Suprapubic skin (tissue), 4 donors: ENCODE data around the gene PIM1. TPM values are rescaled to one million over a fixed set of nuclear protein-coding genes. Genes with fewer than 3 reads are reported as not detected.

Experiments used
- DNase-seq, 2 donors: peaks; one replicate each; pipeline ENCODE4 v3.0.0-alpha.2; 2019; ENCODE audit warnings: low spot score in 2 of 2
- H3K27ac ChIP-seq: fragments of 200-600 bp; sonication (generic); one replicate; pipeline ENCODE4 v1.5.1; 2019
- H3K27me3 ChIP-seq: fragments of 200-600 bp; sonication (generic); one replicate; pipeline ENCODE4 v1.5.1; 2019
- H3K36me3 ChIP-seq: fragments of 200-600 bp; sonication (generic); one replicate; pipeline ENCODE4 v1.5.1; 2019
- H3K4me1 ChIP-seq: fragments of 200-600 bp; sonication (generic); one replicate; pipeline ENCODE4 v1.5.1; 2019
- H3K4me3 ChIP-seq: fragments of 200-600 bp; sonication (generic); one replicate; pipeline ENCODE4 v1.5.1; 2019; ENCODE audit warnings: mild to moderate bottlenecking
- H3K9me3 ChIP-seq: fragments of 200-600 bp; sonication (generic); one replicate; pipeline ENCODE4 v1.5.1; 2019
- CTCF ChIP-seq, 2 donors: fragments of 200-600 bp in 1 of 2; fragments of 450-650 bp in 1 of 2; sonication (generic) in 1 of 2; IDR thresholded peaks; one replicate each; pipeline ENCODE4 v1.5.1; 2016 to 2019; ENCODE audit warnings: antibody characterized with exemption in 2 of 2, mild to moderate bottlenecking in 1 of 2, moderate library complexity in 1 of 2
- EP300 ChIP-seq: sonication (generic); formaldehyde crosslinking; IDR thresholded peaks from one replicate; pipeline ENCODE4 v1.6.1; 2017; ENCODE audit warnings: antibody characterized with exemption
- POLR2A ChIP-seq, 2 donors: fragments of 450-650 bp; IDR thresholded peaks; one replicate each; pipeline ENCODE4 v1.6.1; 2017; ENCODE audit warnings: antibody characterized with exemption in 2 of 2, mild to moderate bottlenecking in 2 of 2, moderate library complexity in 2 of 2
- POLR2AphosphoS5 ChIP-seq, 3 donors: sonication (generic); formaldehyde crosslinking; IDR thresholded peaks; one replicate each; pipeline ENCODE4 v1.6.1; 2017; ENCODE audit warnings: antibody characterized with exemption in 3 of 3
- WGBS: methylation state at CpG from one replicate; pipeline ENCODE4 v1.1.5; 2018; 5-methylcytosine and 5-hydroxymethylcytosine counted together
- total RNA-seq, 4 donors: library from RNA; depleted of rRNA; stranded (reverse); fragments of >200 nt; gene quantifications; one replicate each; pipeline ENCODE4 v1.1.0, GENCODE V29; 2016

Gene PIM1
- total RNA-seq, 4 donors from 2014 or later: 63.6 to 158 (median 110) TPM

GRCh38 chr6:37171201-37171969 lies 1.4 kb downstream of the PIM1 start:
- no peaks in the 10 kb centered on the region for H3K9me3 ChIP-seq
- H3K4me1 ChIP-seq: peaks cover 47% of the 10 kb centered on the region
- H3K27me3 ChIP-seq: no peaks in the 10 kb centered on the region
- DNase-seq: peak; percentile 78 to 85
- H3K36me3 ChIP-seq: peaks cover 27% of the 10 kb centered on the region
- TF ChIP-seq POLR2AphosphoS5 (IDR thresholded peaks at IDR 0.05): no peak
- TF ChIP-seq POLR2A (IDR thresholded peaks at IDR 0.05): no peak
- no peak for TF ChIP-seq CTCF (IDR thresholded peaks at IDR 0.05)
- no peak for TF ChIP-seq EP300
- peak overlapping the region; percentile 76 for H3K4me3 ChIP-seq
- peak overlapping the region; percentile 89 for H3K27ac ChIP-seq
- WGBS: under 1% methylated on average over 8 of the region's 45 CpGs

GRCh38 chr6:37171970-37172812 lies 2.2 kb downstream of the PIM1 start:
- Histone ChIP-seq H3K4me3 (peak overlapping the region; percentile 76), H3K9me3 (no peaks in the 10 kb centered on the region), H3K27me3 (no peaks in the 10 kb centered on the region), H3K27ac (peak overlapping the region; percentile 89), H3K36me3 (peaks cover 27% of the 10 kb centered on the region), H3K4me1 (peaks cover 47% of the 10 kb centered on the region)
- DNase-seq: peak; percentile 93 to 94
- TF ChIP-seq POLR2AphosphoS5 (IDR thresholded peaks at IDR 0.05) (peak in 2 of 3 donors; percentile 53 to 57), POLR2A (IDR thresholded peaks at IDR 0.05) (peak in 1 of 2 donors; percentile 26), CTCF (IDR thresholded peaks at IDR 0.05) (peak; percentile 90 to 96), EP300 (no peak)
- 5% methylated on average over 14 of the region's 17 CpGs for WGBS

- peak overlapping the region; percentile 76 for H3K4me3 ChIP-seq
- no peak overlapping the region for H3K27ac ChIP-seq
- no peak for DNase-seq
- TF ChIP-seq CTCF (IDR thresholded peaks at IDR 0.05): no peak
- TF ChIP-seq POLR2AphosphoS5 (IDR thresholded peaks at IDR 0.05): no peak
- TF ChIP-seq EP300: no peak
- no peak for TF ChIP-seq POLR2A (IDR thresholded peaks at IDR 0.05)
- H3K36me3 ChIP-seq: peaks cover 27% of the 10 kb centered on the region
- 87% methylated on average over 7 of the region's 7 CpGs for WGBS
- H3K27me3 ChIP-seq: no peaks in the 10 kb centered on the region
- H3K9me3 ChIP-seq: no peaks in the 10 kb centered on the region
- peaks cover 49% of the 10 kb centered on the region for H3K4me1 ChIP-seq
Measured at GRCh38 chr6:37172912-37173492, 3.0 kb downstream of the PIM1 start.

- WGBS: 58% methylated on average over 1 of the region's 9 CpGs
- TF ChIP-seq POLR2AphosphoS5 (IDR thresholded peaks at IDR 0.05) (no peak), EP300 (no peak), CTCF (IDR thresholded peaks at IDR 0.05) (no peak), POLR2A (IDR thresholded peaks at IDR 0.05) (no peak)
- Histone ChIP-seq H3K36me3 (peaks cover 27% of the 10 kb centered on the region), H3K4me3 (no peak overlapping the region), H3K27me3 (no peaks in the 10 kb centered on the region), H3K4me1 (peaks cover 47% of the 10 kb centered on the region), H3K9me3 (no peaks in the 10 kb centered on the region), H3K27ac (no peak overlapping the region)
- DNase-seq: no peak
Measured at GRCh38 chr6:37173493-37174195, 3.7 kb downstream of the PIM1 start.
